OCI-LY1 (cell line): Measurements from ENCODE around the gene LCN15.

ENCODE experiments used
- H2AFZ ChIP-seq: fragments of 200-600 bp; sonication (generic), shearing (Covaris generic); 2 replicates; pipeline ENCODE4 v1.6.0; 2014; ENCODE audit warnings: antibody characterized with exemption, mild to moderate bottlenecking, low read length
- H3F3A ChIP-seq: fragments of 200-600 bp; sonication (generic), shearing (Covaris generic); 2 replicates; pipeline ENCODE4 v1.6.0; 2014; ENCODE audit warnings: mild to moderate bottlenecking, antibody characterized with exemption, low read length, moderate library complexity; ENCODE audit not compliant: insufficient read depth
- H3K27ac ChIP-seq: fragments of 200-600 bp; sonication (generic); 2 replicates; pipeline ENCODE4 v1.5.1; 2014; ENCODE audit warnings: low read length, mixed run types, mild to moderate bottlenecking, low read depth; ENCODE audit not compliant: poor library complexity, severe bottlenecking
- H3K27me3 ChIP-seq: fragments of 200-600 bp; sonication (generic); 2 replicates; pipeline ENCODE4 v1.6.0; 2014; ENCODE audit warnings: antibody characterized with exemption, mild to moderate bottlenecking, low read length, moderate library complexity; ENCODE audit not compliant: insufficient read depth
- H3K36me3 ChIP-seq: fragments of 200-600 bp; sonication (generic); 2 replicates; pipeline ENCODE4 v1.6.1; 2014; ENCODE audit warnings: mild to moderate bottlenecking, antibody characterized with exemption, low read length, moderate library complexity, mixed read lengths; ENCODE audit not compliant: insufficient read depth
- H3K4me1 ChIP-seq: fragments of 200-600 bp; sonication (generic); 2 replicates; pipeline ENCODE4 v1.5.1; 2014; ENCODE audit warnings: mild to moderate bottlenecking, low read length, moderate library complexity; ENCODE audit not compliant: insufficient read depth, severe bottlenecking
- H3K4me2 ChIP-seq: fragments of 200-600 bp; sonication (generic), shearing (Covaris generic); 2 replicates; pipeline ENCODE4 v1.6.1; 2014; ENCODE audit warnings: low read length
- H3K4me3 ChIP-seq: fragments of 200-600 bp; sonication (generic); 2 replicates; pipeline ENCODE4 v1.5.1; 2014; ENCODE audit warnings: low read length, low read depth, mild to moderate bottlenecking, mixed read lengths; ENCODE audit not compliant: poor library complexity, severe bottlenecking
- H3K79me2 ChIP-seq: fragments of 200-600 bp; shearing (Covaris generic); 2 replicates; pipeline ENCODE4 v1.6.1; 2016; ENCODE audit warnings: mixed run types, low read length, mixed read lengths; ENCODE audit not compliant: insufficient read depth
- H3K9ac ChIP-seq: fragments of 200-600 bp; sonication (generic), shearing (Covaris generic); 2 replicates; pipeline ENCODE4 v1.6.1; 2014; ENCODE audit warnings: mild to moderate bottlenecking, low read length, mixed read lengths
- H3K9me2 ChIP-seq: fragments of 200-600 bp; sonication (generic), shearing (Covaris generic); 2 replicates; pipeline ENCODE4 v1.6.1; 2014; ENCODE audit warnings: low read depth, mild to moderate bottlenecking, low read length, mixed read lengths
- H3K9me3 ChIP-seq: fragments of 200-600 bp; shearing (Covaris generic); 2 replicates; pipeline ENCODE4 v1.6.1; 2014; ENCODE audit warnings: low read length, mixed read lengths
- H4K20me1 ChIP-seq: fragments of 200-600 bp; sonication (generic), shearing (Covaris generic); 2 replicates; pipeline ENCODE4 v1.6.0; 2016; ENCODE audit warnings: mild to moderate bottlenecking, low read length; ENCODE audit not compliant: insufficient read depth
- CTCF ChIP-seq: fragments of 200-600 bp; sonication (generic), shearing (Covaris generic); IDR thresholded peaks from 2 replicates; pipeline ENCODE4 v1.5.1; 2017; ENCODE audit warnings: mild to moderate bottlenecking, antibody characterized with exemption, low read length, moderate library complexity, mixed read lengths
- EZH2 ChIP-seq: fragments of 200-600 bp; sonication (generic), shearing (Covaris generic); IDR thresholded peaks from 2 replicates; pipeline ENCODE4 v1.8.0; 2017; ENCODE audit warnings: borderline replicate concordance, mixed run types, mild to moderate bottlenecking, antibody characterized with exemption, low read length, moderate library complexity, mixed read lengths

The LCN15 gene

GRCh38 chr9:136775191-136775590 is 10.9 kb upstream of the LCN15 start:
- Histone ChIP-seq H3K9me3 (peaks cover 5% of the 10 kb centered on the region; the same call in 1 of the 2 replicates), H3K27me3 (peaks cover 2% of the 10 kb centered on the region; the same call in 1 of the 2 replicates), H3K4me1 (peaks cover 5% of the 10 kb centered on the region), H2AFZ (no peak overlapping the region), H3F3A (no peaks in the 10 kb centered on the region), H3K36me3 (peaks cover 5% of the 10 kb centered on the region; the same call in 1 of the 2 replicates), H3K4me3 (no peak overlapping the region), H3K27ac (no peak overlapping the region), H4K20me1 (no peaks in the 10 kb centered on the region), H3K79me2 (no peaks in the 10 kb centered on the region), H3K4me2 (no peak overlapping the region), H3K9ac (no peak overlapping the region), H3K9me2 (no peaks in the 10 kb centered on the region)
- TF ChIP-seq CTCF (no peak), EZH2 (no peak)

- peaks cover 5% of the 10 kb centered on the region; the same call in 1 of the 2 replicates for H3K36me3 ChIP-seq
- peaks cover 5% of the 10 kb centered on the region; the same call in 1 of the 2 replicates for H3K9me3 ChIP-seq
- H4K20me1 ChIP-seq = no peaks in the 10 kb centered on the region
- no peaks in the 10 kb centered on the region for H3K9me2 ChIP-seq
- H3K27ac ChIP-seq = no peak overlapping the region
- H3K4me1 ChIP-seq = peaks cover 5% of the 10 kb centered on the region
- no peak for TF ChIP-seq EZH2
- TF ChIP-seq CTCF = no peak
- no peak overlapping the region for H3K9ac ChIP-seq
- no peak overlapping the region for H2AFZ ChIP-seq
- H3K4me3 ChIP-seq = no peak overlapping the region
- H3F3A ChIP-seq = no peaks in the 10 kb centered on the region
- no peaks in the 10 kb centered on the region; the same call in 1 of the 2 replicates for H3K27me3 ChIP-seq
- no peaks in the 10 kb centered on the region for H3K79me2 ChIP-seq
- H3K4me2 ChIP-seq = no peak overlapping the region
Observed at GRCh38 chr9:136774416-136775045, 10.2 kb upstream of the LCN15 start.

- no peak overlapping the region for H3K27ac ChIP-seq
- peaks cover 5% of the 10 kb centered on the region; the same call in 1 of the 2 replicates for H3K36me3 ChIP-seq
- no peaks in the 10 kb centered on the region for H3K79me2 ChIP-seq
- no peaks in the 10 kb centered on the region for H4K20me1 ChIP-seq
- no peaks in the 10 kb centered on the region; the same call in 1 of the 2 replicates for H3K27me3 ChIP-seq
- no peak overlapping the region for H3K9ac ChIP-seq
- no peak overlapping the region for H3K4me2 ChIP-seq
- no peak for TF ChIP-seq CTCF
- TF ChIP-seq EZH2 = no peak
- no peak overlapping the region for H3K4me3 ChIP-seq
- no peaks in the 10 kb centered on the region for H3F3A ChIP-seq
- peak overlapping the region; percentile 99 for H2AFZ ChIP-seq
- H3K4me1 ChIP-seq = peaks cover 5% of the 10 kb centered on the region
- H3K9me2 ChIP-seq = no peaks in the 10 kb centered on the region
- H3K9me3 ChIP-seq = peaks cover 5% of the 10 kb centered on the region; the same call in 1 of the 2 replicates
Observed at GRCh38 chr9:136773386-136774044, 9.2 kb upstream of the LCN15 start.
